ENCODE results near the gene EMD. TPM values are rescaled to one million over a fixed set of nuclear protein-coding genes. Genes with fewer than 3 reads are reported as not detected.
"Not testable (repeated sequence)": the region's sequence is repeated elsewhere in the genome, so short reads cannot be mapped to it uniquely, and the experiment has no call there.

The EMD gene
- total RNA-seq, 1 experiment from 2014 or later = 41.3 TPM

DNA sequence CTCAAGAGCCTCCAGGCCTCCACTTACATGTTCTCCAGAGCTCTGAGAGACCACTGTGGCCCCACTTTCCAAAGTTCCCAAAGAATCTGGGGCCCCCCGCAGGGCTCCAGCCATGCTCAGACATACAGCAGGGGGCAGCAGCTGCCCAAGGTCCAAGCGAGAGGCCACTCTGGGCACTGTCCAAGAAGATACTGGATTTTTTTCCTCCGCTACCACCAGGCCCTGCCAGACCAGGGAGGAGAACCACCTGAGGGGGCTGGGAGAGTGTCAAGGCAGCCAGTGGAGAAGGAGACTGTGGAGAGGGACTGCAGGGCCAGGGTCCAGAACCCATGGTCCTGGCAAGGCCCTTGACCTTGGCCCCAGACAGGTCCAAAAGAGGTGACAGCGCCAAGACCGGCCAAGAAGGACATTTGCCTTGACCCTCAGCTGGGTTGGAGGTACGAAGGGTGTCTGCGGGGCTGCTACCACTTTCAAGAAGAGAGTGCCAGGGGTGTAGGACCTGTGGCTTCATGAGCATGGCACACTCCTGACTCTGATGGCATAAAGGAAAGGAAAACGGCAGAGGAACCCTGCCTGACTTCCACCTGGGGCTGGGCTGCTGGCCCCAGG, 5.3 kb downstream of the EMD start:
- no peak for DNase-seq
- Histone ChIP-seq H3K27ac (no peak overlapping the region), H3K4me3 (no peak overlapping the region), H3K36me3 (no peaks in the 10 kb centered on the region), H3K27me3 (peaks cover 4% of the 10 kb centered on the region; the same call in 1 of the 2 replicates), H3K4me1 (no peaks in the 10 kb centered on the region), H3K9me3 (replicated peaks) (no peaks in the 10 kb centered on the region)

DNA sequence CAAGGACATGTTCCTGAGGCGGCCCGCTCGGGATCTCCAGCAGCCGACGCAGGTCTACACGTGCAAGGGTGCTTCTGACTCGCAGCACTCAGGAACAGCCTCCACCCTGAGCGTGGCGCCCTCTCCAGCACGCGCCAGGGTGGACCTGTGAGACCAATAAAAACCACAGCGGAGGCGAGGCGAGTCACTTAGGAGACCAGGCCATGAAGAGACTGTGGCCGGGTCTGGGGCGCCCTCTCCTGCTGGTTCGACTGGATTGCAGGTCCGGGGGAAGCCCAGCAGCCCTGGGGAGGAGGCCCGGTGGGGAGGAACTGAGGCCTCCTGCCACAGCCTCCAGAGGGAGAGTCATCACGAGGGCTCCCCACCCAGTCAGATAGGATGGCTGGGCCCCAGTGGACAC, 9.0 kb downstream of the EMD start:
- H3K4me3 ChIP-seq; H3K36me3 ChIP-seq; H3K9me3 ChIP-seq (replicated peaks); H3K4me1 ChIP-seq; DNase-seq; H3K27ac ChIP-seq; H3K27me3 ChIP-seq: not testable (repeated sequence)

DNA sequence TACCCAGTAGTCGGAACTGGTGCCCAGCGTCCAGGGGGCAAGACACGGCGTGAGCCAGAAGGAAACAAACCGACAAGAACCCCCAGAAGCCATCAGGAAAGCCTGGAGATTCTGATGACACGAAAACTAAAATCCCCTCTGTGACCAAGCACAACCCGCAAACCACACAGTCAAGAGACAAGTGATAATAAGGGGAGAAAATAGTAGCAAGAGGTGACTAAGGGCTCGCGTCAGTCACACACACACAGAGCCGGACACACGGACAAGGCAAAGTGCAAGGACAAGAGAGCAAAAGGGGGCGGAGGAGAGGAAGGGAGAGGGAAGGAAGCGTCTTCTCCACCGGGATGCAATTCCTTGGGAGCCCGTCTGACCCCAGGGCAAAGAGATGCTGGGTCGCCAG, 9.6 kb downstream of the EMD start:
- not testable (repeated sequence) for H3K4me3 ChIP-seq; DNase-seq; H3K4me1 ChIP-seq; H3K27ac ChIP-seq; H3K27me3 ChIP-seq; H3K9me3 ChIP-seq (replicated peaks); H3K36me3 ChIP-seq

DNA sequence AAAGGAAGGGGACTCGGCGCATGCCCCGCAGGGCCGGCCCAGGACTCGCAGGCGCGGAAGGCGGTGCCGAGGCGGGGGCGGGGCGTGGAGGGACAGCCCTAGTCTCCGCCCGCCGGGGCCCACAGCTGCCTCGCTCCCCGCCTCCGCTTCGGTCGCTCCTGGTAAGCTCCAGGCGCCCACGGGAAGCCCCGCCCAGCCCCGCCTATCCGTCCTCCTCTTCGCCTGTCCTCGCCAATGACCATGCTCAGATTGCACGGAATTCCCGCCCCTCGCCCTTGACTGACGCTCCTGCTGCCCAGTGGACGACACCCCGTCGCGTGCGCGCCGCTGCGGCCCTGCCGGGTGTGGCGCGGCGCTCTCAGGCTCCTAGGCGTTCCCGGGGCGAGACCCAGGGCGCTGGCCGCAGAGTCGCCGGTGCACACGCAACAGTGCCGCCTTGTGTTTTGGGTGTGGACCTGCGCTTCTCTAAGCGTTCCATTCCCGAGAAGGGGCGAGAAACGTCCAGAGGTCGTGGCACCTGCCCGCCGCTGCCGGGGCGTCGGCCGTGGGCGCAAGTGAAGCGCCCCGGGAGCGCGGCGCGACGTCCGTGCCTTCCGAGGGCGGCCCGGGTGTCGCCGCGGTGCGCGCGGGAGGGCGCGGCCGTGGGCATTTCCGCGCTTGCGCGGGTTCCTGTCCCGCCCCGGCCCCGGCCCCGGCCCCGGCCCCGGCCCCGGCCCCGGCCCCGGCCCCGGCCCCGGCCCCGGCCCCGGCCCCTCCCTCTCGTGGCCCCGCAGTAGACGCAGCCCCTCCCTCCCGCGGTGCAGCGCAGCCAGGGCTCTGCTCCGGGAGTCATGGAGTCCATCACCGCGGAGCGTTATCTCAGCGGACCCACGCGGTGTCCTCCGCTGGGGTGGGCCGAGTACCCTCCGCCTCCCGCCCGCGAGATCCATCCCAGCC, 11.0 kb downstream of the EMD start:
- H3K27ac ChIP-seq; H3K4me1 ChIP-seq; H3K36me3 ChIP-seq; H3K27me3 ChIP-seq; H3K9me3 ChIP-seq (replicated peaks); DNase-seq; H3K4me3 ChIP-seq: not testable (repeated sequence)

DNA sequence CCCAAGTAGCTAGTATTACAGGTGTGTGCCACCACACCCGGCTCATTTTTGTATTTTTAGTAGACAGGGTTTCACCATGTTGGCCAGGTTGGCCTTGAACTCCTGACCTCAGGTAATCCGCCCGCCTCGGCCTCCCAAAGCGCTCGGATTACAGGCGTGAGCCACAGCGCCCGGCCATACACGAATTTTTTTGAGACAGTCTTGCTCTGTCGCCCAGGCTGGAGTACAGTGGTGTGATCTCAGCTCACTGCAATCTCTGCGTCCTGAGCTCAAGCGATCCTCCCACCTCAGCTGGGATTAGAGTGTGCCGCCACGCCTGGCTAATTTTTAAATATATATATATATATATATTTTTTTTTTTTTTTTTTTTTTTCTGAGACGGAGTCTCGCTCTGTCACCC, 17.3 kb downstream of the EMD start:
- not testable (repeated sequence) for H3K27ac ChIP-seq, H3K27me3 ChIP-seq
- peaks cover 26% of the 10 kb centered on the region for H3K36me3 ChIP-seq

DNA sequence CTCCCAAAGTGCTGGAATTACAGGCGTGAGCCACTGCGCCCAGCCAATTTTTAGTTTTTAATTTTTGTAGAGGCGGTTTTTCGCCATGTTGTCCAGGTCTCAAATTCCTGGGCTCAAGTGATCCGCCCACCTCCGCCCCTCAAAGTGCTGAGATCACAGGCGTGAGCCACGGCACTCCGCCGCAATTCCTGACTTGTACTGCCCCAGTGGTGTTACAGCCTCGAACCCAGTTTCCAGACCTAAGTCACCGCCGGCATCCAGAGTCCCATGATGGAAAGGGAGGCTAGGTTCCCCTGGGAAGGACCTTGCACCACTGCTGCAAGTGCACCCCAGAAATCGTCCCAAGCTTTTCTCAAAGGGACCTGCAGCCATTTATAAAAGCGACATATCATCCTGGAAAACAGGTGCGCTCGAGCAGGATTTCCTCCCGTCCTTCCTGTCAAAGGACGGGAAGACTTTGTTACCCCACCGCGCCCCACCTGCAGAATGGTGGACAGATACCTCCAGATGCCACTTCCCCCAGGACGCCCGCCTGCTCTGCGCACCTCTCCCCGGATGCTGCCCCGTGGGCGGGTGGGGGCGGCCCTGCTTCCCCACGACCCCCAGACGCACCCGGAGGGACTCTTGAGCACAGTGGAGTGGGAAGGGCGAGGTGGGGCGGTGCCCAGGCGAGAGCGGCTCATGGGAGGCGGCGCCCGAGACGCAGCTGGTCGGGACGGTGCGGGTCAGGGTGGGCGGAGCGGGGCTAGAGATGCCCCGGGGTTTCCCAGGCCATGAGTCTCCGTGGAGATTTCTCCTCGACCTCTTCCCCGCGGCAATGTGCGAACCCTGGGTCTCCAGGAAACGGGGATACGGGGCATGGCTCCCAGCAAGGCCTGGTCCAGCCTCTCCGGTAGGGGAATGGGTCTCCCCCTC, 18.1 kb downstream of the EMD start:
- Histone ChIP-seq H3K36me3 (peaks cover 30% of the 10 kb centered on the region), H3K27ac (peak overlapping the region; percentile 99), H3K4me3 (peak overlapping the region; percentile 84), H3K4me1 (no peaks in the 10 kb centered on the region), H3K9me3 (replicated peaks) (no peaks in the 10 kb centered on the region), H3K27me3 (no peaks in the 10 kb centered on the region)
- DNase-seq = peak; percentile 77

More for the DNA sequence above, 17.3 kb downstream of the EMD start:
- not testable (repeated sequence) for H3K4me1 ChIP-seq; H3K9me3 ChIP-seq (replicated peaks); H3K4me3 ChIP-seq; DNase-seq

DNA sequence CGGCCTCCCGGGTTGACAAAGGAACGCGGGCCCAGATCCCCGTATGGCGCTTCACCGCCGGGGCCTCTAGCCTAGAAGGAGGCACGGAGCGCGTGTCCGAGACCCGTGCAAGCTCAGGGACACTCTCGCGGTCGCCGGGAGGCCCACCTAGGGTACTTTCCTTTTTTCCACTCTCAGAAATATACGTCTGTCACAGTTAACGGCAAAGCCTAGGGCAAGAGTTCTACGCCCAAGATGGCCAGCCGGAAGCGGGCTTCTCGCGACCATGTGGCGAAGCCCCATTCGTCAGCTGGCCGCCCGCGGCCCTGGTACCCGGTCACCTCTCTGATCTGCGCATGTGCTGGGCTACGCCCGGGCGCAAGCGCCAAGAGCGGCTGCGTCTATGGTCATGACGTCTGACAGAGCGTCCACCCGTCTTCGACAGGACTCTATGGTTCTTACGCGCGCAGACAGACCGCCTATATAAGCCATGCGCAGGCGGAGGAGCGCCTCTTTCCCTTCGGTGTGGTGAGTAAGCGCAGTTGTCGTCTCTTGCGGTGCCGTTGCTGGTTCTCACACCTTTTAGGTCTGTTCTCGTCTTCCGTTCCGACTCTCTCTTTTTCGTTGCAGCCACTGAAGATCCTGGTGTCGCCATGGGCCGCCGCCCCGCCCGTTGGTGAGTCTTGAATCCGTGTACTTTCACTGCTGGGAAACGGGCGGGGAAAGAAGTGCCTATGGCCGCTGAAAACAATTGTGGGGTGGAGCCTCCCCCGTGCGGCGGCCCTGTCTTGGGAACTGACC, 19.0 kb downstream of the EMD start, which contains the start of gene RPL10:
TSS of gene RPL10 (plus strand) at position 490 of the 780 bp plus-strand sequence. CDS start at position 633, 143 bp downstream.
- Histone ChIP-seq H3K4me1 (no peaks in the 10 kb centered on the region), H3K27ac (peak within 1 kb of the TSS; percentile 99), H3K36me3 (peaks cover 30% of the 10 kb centered on the region), H3K4me3 (peak within 1 kb of the TSS; percentile 84), H3K27me3 (no peaks in the 10 kb centered on the region), H3K9me3 (replicated peaks) (no peaks in the 10 kb centered on the region)
- DNase-seq = peak; percentile 95 to 97

DNA sequence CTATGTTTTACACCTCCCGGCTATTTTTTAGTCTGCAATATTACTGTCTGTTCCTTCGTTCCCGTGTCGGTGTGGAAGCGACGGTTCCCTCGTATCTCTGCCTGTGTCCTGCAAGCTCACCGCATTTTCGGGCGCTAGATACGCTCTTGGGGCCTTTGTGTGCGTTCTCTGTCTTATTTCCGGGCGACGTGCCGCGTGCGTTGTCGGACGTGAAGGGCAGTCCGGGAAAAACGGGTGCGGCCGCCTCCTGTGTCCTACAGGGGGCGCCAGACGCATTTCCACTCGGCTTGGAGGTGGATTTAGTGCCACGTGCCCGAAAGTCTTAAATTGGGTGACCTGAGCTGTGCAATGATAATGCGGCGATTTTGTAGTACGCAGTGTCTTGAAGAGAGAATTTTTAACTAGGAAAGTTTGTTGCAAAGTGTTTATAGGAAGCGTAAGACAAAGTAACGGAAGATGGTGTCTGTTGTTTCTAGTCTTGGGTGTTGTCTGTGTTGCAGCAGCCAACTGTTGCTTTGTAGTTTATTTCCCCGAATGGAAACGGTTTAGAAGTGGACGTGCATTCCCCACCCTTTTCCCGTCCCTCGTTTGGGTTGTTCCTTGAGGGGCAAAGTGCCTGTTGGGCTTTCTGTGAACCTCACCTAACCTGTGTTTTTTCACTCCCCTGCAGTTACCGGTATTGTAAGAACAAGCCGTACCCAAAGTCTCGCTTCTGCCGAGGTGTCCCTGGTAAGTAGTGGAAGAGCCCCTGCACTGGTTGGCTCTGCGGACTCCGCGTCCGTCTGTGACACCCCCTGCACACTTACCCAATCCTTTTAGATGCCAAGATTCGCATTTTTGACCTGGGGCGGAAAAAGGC, 19.8 kb downstream of the EMD start:
- peak; percentile 75 to 81 for DNase-seq
- Histone ChIP-seq H3K36me3 (peaks cover 30% of the 10 kb centered on the region), H3K27ac (peak overlapping the region; percentile 99), H3K9me3 (replicated peaks) (no peaks in the 10 kb centered on the region), H3K27me3 (no peaks in the 10 kb centered on the region), H3K4me1 (no peaks in the 10 kb centered on the region), H3K4me3 (peak overlapping the region; percentile 84)

DNA sequence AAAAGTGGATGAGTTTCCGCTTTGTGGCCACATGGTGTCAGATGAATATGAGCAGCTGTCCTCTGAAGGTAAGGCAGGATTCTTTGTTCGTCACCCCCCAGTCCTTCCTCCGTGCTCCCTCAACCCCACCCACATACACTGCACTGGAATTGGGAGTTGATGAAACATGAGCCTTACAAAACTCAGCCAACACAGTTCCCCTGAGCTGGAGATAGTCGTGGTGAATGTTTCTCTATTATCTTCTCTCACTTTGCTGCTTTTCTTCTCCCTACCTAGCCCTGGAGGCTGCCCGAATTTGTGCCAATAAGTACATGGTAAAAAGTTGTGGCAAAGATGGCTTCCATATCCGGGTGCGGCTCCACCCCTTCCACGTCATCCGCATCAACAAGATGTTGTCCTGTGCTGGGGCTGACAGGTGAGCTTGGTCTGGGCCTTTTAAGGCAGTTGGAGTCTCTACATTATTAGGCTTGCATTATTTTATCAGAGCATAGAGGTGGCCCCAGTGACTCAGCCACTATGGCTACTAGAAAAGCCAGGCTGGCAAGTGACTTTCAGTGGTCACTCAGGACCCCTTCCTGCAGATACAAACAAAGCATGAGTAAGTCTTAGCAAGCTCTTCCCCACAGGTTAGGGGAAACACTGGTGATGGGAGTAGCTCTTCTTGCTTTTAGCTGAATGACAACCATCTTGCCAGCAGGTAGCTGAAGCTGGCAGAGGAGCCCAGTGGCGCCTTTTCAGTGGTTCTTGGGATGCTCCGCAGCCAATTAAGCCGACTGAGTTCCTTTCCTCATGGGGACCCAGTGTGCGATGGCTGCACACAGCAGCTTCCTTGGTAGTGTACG, 20.7 kb downstream of the EMD start:
- Histone ChIP-seq H3K4me3 (peak overlapping the region; percentile 84), H3K27me3 (no peaks in the 10 kb centered on the region), H3K9me3 (replicated peaks) (no peaks in the 10 kb centered on the region), H3K36me3 (peaks cover 30% of the 10 kb centered on the region), H3K27ac (peak overlapping the region; percentile 99), H3K4me1 (no peaks in the 10 kb centered on the region)
- DNase-seq = no peak

DNA sequence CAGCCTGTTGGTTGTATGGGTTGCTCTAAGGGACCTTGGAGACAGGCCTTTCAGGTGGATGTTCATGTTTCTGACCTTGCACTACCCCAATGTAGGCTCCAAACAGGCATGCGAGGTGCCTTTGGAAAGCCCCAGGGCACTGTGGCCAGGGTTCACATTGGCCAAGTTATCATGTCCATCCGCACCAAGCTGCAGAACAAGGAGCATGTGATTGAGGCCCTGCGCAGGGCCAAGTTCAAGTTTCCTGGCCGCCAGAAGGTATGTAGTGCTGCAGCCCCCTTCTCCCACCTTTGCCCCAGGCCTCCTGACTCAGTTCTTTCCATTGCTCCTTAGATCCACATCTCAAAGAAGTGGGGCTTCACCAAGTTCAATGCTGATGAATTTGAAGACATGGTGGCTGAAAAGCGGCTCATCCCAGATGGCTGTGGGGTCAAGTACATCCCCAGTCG, 21.3 kb downstream of the EMD start:
- H3K27ac ChIP-seq; DNase-seq; H3K27me3 ChIP-seq; H3K4me3 ChIP-seq; H3K9me3 ChIP-seq (replicated peaks); H3K4me1 ChIP-seq: not testable (repeated sequence)
- H3K36me3 ChIP-seq = peaks cover 30% of the 10 kb centered on the region

DNA sequence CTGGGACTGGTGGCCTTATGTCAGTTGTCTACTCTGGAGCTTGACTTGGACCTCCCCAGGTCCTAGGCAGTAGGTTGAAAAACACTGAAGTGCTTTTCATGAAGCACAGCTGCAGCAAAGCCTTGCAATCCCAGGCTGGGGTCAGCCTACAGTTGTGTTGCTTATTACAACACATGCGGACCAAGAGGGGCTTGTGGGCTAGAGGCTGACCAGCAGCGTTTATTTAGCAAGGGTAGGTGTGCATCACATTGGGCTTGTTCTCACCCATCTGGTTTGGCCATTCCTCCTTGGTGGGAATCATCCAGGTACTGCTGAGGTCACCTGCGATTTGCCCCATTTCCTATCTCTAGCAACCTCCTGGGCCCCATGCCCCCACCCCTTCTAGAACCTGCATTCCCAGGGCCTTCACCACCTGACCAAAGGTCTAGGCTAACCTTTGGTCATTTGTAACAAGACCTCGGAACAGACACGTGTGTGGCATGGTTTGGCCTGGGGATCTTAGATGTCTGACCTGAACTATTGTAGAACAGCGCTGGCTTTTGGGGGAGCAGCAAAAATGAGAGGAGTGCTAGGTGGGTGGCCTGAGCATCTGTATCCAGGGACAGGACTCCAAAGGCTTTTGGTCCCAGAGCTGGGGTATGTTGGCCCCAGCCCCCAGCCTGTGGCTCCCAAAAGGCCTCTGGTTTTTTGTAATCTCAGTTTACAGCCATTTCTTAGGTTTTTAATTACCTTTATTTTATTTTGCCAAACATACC, 22.1 kb downstream of the EMD start:
- peak in 1 of 2 experiments; percentile 43 for DNase-seq
- Histone ChIP-seq H3K36me3 (peaks cover 30% of the 10 kb centered on the region), H3K4me3 (no peak overlapping the region), H3K9me3 (replicated peaks) (no peaks in the 10 kb centered on the region), H3K27me3 (no peaks in the 10 kb centered on the region), H3K4me1 (no peaks in the 10 kb centered on the region), H3K27ac (no peak overlapping the region)
